ENCODE data around the gene KLF12.

DNA sequence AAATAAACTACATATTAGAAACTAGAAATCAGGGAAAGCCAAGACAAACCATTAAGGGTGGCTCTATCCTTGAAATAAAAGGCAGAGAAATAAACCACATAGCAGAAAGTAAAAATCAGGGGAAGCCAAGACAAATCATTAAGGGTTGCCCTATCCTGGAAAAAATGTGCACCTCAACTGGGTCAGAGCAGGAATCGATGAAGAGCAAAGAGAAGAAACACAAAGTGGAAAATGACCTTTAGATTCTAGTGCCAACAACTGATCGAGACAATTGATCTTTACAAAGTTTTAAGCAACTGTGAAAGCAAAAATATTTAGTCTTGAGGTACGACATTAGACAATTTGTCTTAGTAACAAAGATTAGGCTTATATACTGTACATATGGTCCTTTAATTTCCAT lies 26.6 kb downstream of the KLF12 start:
- TF ChIP-seq POLR2AphosphoS5 (IDR thresholded peaks at IDR 0.05; ENCODE audit: low read depth, low read length) (no peak), POLR2A (IDR thresholded peaks at IDR 0.05; ENCODE audit: low read depth, low read length) (no peak)
